A549 treated with CpdA at 1 μM for 4 hours (cell line): ENCODE data around the gene SF3B4. TPM values are rescaled to one million over a fixed set of nuclear protein-coding genes. Genes with fewer than 3 reads are reported as not detected.

Source experiments
- total RNA-seq: library from RNA; stranded (reverse); fragments of 200-300 nt; extraction: Qiagen RNA extraction; gene quantifications from 5 replicates; pipeline ENCODE4 v1.2.3, GENCODE V29; 2022; ENCODE audit warnings: low read depth

SF3B4 gene
- 125 to 137 TPM (median 133 TPM) in 5 replicates for total RNA-seq

DNA sequence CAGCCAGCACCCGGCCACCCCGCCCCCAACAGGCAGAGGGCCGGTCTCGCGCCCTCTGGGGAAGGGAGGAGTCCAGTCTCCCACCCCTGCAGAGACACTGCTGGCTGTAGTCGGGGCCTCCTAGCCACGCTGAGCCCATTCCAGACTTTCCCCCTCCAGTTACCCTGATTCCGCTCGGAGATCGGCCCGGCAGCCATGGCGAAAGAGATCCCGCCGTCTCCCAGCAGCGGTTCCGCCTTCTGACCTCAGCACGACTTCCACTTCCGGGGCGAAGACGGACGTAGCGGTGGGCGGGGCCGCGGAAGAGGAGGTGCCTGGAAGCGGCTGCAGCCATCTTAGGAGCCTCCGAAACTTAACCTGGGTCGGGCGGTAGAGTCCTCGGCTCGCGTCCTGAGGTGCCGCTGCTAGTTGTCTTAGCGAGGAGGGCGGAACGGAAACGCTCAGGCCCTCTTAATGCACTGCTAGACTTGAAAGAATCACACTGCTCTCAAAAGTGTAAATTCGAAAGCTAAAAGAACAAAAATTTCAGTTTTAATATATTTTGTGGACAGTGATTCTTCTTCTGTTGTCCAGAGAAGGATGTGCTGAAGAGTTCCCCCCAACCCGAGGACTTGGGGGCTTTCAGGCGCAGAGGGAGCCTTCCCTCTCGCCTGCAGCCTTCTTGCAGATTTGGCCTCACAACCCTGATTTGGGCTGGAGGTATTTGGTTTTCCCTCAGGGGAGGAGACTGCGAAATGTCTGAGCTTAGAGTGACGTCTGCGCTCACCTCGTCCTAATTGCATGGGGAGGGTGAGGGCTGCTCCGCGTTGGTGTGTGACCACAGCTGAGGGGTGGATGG, at the start of gene SF3B4:
Gene SF3B4, minus strand, starts transcription at position 241 of the 838 bp plus-strand sequence. Its CDS starts 44 bp downstream, at position 197.

GRCh38 chr1:149936170-149936991, 8.8 kb upstream of the SF3B4 start, which contains the start of gene MTMR11:
Gene MTMR11 (minus strand): TSS chr1:149936879. CDS start chr1:149936647, 232 bp downstream.

GRCh38 chr1:149917571-149918144, 9.9 kb downstream of the SF3B4 start, which contains the start of gene SV2A:
Gene SV2A (minus strand): TSS chr1:149917844. CDS start chr1:149913840, 4,004 bp downstream.

DNA sequence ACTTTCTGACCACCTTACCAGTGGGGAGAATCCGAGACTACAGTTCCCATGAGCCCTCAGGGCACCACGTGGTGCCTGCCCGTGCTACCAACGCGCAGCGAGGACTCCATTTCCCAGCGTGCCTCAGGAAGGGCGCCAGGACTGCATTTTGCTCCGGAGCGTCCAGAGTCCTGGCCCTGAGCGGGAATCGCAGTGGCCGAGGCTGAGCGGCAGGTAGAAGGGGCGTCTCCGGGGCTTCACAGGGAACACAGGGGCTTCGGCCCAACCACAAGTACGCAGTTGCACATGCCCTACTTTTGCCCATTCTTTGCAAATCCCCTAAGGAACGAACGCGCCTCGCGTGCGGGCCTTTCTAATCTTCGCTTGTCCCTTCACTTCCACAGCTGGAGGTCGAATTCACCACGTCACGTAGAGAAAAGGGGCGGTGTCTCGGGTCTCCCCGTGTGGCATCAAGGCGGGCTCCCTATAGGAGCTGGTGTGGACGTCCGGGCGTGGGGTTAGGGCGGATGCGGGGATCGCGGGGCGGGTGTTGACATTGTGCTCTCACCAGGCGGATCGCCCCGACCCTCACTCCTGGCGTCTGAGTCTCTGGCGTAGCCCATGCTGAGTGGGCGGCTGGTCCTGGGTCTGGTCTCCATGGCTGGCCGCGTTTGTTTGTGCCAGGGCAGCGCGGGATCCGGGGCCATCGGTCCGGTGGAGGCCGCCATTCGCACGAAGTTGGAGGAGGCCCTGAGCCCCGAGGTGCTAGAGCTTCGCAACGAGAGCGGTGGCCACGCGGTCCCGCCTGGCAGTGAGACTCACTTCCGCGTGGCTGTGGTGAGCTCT, 27.9 kb downstream of the SF3B4 start, which contains the start of gene BOLA1:
Gene BOLA1, plus strand, starts transcription at position 109 of the 825 bp plus-strand sequence. Its CDS starts 492 bp downstream, at position 601.

Other genes starting within 250 kb of the SF3B4 start
- gene FCGR1A, start 145.1 kb downstream of the SF3B4 start, total RNA-seq, result not detected in 5 replicates
- gene BOLA1, start 28.2 kb downstream of the SF3B4 start, total RNA-seq, result 16.4 to 28.3 TPM (median 24.5 TPM) in 5 replicates
- 0.06 to 0.14 TPM (median 0.11 TPM) in 5 replicates for gene SV2A, start 10.0 kb downstream of the SF3B4 start, total RNA-seq
- 7.2 to 11.6 TPM (median 9.5 TPM) in 5 replicates for gene MTMR11, start 9.1 kb upstream of the SF3B4 start, total RNA-seq
- 9.5 to 13.0 TPM (median 11.8 TPM) in 5 replicates for gene OTUD7B, start 82.9 kb upstream of the SF3B4 start, total RNA-seq
- 16.7 to 18.0 TPM (median 17.7 TPM) in 5 replicates for gene VPS45, start 140.0 kb upstream of the SF3B4 start, total RNA-seq
- 8.3 to 10.8 TPM (median 8.8 TPM) in 5 replicates for gene PLEKHO1, start 222.1 kb upstream of the SF3B4 start, total RNA-seq